NCI-H82 treated with DMSO at 0.1 percent for 48 hours (cell line): ENCODE measurements around the gene PRRT1.
"Not testable (repeated sequence)": the region's sequence is repeated elsewhere in the genome, so short reads cannot be mapped to it uniquely, and the experiment has no call there.

ENCODE experiments used
- DNase-seq: peaks from one replicate; lab custom pipeline; 2025; ENCODE audit not compliant: unreplicated experiment; lab: John Stamatoyannopoulos, UW

PRRT1 gene

GRCh38 chr6:32152769-32153563, 1.2 kb upstream of the PRRT1 start:
- peak; percentile 50 for DNase-seq

- peak; percentile 62 for DNase-seq
Observed at GRCh38 chr6:32151181-32151862, 417 bp downstream of the PRRT1 start.

GRCh38 chr6:32149932-32150870, 1.5 kb downstream of the PRRT1 start:
- DNase-seq: no peak

- no peak for DNase-seq
Observed at GRCh38 chr6:32149092-32149755, 2.5 kb downstream of the PRRT1 start.

GRCh38 chr6:32148289-32149091, 3.2 kb downstream of the PRRT1 start:
- DNase-seq: no peak

- DNase-seq: no peak
Observed at GRCh38 chr6:32147401-32148132, 4.2 kb downstream of the PRRT1 start.

- DNase-seq: no peak
Observed at GRCh38 chr6:32146687-32147086, 5.1 kb downstream of the PRRT1 start.

- DNase-seq: no peak
Observed at GRCh38 chr6:32146287-32146686, 5.5 kb downstream of the PRRT1 start.

- DNase-seq: not testable (repeated sequence)
Observed at GRCh38 chr6:32144238-32144637, 7.5 kb downstream of the PRRT1 start.

GRCh38 chr6:32140420-32141046, 11.2 kb downstream of the PRRT1 start:
- no peak for DNase-seq

GRCh38 chr6:32139590-32139989, 12.1 kb downstream of the PRRT1 start:
- no peak for DNase-seq

- DNase-seq: no peak
Observed at GRCh38 chr6:32137454-32137853, 14.3 kb downstream of the PRRT1 start.

GRCh38 chr6:32133786-32134185, 18.0 kb downstream of the PRRT1 start:
- no peak for DNase-seq

GRCh38 chr6:32132110-32132509, 19.6 kb downstream of the PRRT1 start:
- no peak for DNase-seq

GRCh38 chr6:32131439-32131948, 20.2 kb downstream of the PRRT1 start:
- no peak for DNase-seq

GRCh38 chr6:32129297-32130088, 22.2 kb downstream of the PRRT1 start:
- DNase-seq: no peak

GRCh38 chr6:32128751-32129296, 22.9 kb downstream of the PRRT1 start:
- DNase-seq: no peak
